NCI-H187 (cell line): ENCODE results near the gene ROBO3.
A peak's percentile ranks its signal among the peaks of the same experiment; 100 is the strongest.

Experiments used
- DNase-seq, 2 experiments: peaks; one replicate each; lab custom pipeline; 2025; lab: John Stamatoyannopoulos, UW

The ROBO3 gene

GRCh38 chr11:124846070-124846673 is 19.1 kb upstream of the ROBO3 start:
- no peak for DNase-seq

GRCh38 chr11:124859171-124859570 is 6.1 kb upstream of the ROBO3 start:
- DNase-seq, result no peak

GRCh38 chr11:124861670-124862069 is 3.6 kb upstream of the ROBO3 start:
- DNase-seq, result no peak

DNA sequence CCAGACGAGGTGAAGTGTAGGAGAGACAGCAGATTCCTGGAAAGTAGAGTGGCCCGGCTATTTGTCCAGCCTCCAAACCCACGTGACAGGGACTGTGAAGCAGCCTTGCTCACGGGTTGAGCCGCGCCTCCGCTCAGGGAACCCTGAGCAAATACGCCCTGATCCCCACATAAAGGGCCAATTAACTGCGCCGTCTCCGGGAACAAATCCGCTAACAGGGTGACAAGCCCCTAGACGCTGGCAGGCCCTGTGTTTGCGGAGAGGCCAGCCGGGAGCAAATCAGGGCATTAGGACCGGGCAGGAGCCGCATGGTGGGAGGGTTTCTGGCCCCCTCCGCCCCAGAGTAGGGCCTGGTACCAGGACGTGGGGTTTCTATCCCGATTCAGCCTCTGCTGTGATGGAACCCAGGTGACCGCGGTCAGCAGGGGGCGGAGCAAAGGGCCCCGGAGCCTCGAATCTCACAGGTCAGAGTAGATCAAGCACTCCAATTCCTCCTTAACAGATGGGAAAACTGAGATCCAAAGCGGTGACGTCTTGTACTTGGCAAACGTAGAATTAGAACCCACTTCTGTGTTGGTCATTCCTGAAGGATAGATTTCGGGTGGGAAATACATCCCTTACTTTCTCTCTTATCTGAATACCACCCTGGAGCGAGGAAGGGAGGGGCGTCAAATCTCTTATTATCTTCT is 2.0 kb upstream of the ROBO3 start:
- DNase-seq, result no peak

- no peak for DNase-seq
Observed at GRCh38 chr11:124863826-124864165, 1.4 kb upstream of the ROBO3 start.

GRCh38 chr11:124864176-124864891 is 898 bp upstream of the ROBO3 start:
- DNase-seq, result no peak

- DNase-seq, result no peak
Observed at GRCh38 chr11:124864892-124865180, 396 bp upstream of the ROBO3 start.

DNA sequence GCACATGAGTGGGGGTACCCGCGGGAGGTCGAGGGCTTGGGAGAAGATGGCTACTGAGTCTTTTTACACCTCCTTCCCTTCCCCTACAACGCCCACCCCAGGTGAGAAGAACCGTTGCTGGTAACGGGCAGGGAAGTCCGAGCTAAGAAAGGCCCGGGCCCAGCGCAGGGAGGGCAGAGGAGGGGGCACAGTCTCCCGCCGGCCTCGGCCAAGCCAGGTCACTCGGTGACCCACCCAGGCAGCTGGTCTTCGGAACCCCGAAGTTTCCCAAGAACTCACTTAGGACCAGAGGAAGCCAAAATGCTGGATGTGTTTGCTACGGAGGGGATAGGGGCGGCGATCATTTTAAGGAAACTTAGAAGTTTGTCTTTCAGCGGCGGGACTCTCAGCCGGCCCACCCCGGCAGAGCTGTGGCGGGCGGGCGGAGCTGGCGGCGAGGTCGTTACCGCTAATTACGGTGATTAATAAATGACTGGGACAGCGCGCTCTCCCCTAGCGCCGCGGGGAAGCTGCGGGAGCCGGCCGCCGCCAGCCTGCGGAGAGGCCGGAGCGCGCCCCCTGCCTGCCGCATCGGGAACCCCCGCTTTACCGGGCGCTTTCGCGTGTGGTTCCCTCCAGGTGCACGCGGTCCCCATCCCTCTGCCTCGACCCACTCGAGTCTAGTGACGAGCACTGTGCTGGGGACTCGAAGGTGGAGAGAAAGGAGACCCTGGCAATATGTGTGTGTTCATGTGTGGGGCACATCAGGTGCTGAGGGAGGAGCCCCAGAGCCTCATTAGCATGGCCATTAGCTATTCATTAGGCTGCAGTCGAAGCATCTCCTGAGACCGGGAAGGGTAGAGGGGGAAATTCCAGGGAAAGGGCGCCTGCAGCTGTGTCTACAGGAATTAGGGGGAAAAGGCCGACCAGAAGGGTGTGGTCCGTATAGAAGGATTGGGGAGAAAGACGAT is 945 bp downstream of the ROBO3 start:
- no peak for DNase-seq

DNA sequence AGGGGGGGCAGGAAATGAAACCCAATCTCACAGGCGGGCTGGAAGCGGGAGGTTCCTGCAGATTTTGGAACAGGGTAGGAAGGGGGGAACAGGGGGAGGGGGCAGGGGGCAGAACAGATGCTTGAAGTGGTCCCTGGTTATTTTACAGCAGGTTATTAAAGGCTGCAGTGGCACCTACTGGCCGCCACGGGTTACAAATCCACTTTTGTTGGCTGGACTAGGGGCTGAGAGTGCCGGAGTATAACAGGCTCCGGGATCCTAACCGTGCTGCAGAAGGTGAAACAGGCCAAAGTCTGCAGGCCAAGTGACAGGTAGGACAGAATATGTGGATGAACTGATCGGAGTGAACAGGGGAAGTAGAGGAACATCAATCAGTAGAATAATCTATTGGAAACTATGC is 2.5 kb downstream of the ROBO3 start:
- no peak for DNase-seq

- no peak for DNase-seq
Observed at GRCh38 chr11:124868331-124869274, 3.4 kb downstream of the ROBO3 start.

DNA sequence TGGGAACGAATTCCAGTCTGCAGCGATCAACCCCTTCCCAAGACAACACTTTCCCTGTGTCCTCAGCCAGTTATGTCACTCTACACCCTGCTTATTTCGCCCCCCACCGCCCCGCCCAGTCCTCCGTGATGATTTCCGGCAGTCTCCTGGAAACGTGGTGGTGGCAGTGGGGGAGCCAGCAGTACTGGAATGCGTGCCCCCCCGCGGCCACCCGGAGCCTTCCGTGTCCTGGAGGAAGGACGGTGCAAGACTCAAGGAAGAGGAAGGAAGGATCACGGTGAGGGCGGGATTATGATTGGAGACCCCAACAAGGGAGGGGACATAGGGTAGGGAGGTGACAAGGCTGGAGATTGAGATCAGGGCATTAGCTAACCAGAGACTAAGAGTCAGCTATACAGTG is 4.1 kb downstream of the ROBO3 start:
- no peak for DNase-seq

DNA sequence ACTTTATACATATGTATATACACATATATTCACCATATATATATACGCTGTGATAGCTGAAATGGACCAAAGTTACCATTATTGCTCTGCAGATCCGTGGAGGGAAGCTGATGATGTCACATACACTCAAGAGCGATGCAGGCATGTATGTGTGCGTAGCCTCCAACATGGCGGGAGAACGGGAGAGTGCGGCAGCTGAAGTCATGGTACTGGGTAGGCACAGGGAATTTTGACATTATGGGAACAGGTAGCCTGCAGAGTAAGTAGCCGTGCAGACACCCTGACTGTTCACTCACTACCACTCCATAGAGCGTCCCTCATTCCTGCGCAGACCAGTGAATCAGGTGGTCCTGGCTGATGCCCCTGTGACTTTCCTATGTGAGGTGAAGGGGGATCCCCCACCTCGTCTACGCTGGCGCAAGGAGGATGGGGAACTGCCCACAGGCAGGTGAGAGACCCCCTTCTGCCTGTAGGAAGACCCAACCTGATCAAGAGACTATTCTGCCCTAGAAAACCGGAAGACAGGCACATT is 4.7 kb downstream of the ROBO3 start:
- no peak for DNase-seq

DNA sequence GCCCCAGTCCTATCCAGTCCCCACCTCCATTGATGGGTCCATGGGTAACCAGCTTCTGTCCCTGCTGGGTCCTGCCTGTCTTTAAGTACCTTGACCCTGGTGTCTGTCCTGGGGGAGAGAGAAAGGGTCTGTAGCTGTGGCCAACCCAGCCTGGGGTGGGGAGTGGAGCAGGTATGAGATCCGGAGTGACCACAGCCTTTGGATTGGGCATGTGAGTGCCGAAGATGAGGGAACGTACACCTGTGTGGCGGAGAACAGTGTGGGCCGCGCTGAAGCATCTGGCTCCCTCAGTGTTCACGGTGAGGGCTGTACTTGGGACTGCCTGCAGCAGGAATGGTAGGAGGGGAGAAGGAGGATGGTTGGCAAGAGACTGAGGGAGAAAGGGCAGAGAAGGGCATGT is 5.2 kb downstream of the ROBO3 start:
- DNase-seq, result no peak

- DNase-seq, result no peak
Observed at GRCh38 chr11:124872280-124872679, 7.0 kb downstream of the ROBO3 start.

DNA sequence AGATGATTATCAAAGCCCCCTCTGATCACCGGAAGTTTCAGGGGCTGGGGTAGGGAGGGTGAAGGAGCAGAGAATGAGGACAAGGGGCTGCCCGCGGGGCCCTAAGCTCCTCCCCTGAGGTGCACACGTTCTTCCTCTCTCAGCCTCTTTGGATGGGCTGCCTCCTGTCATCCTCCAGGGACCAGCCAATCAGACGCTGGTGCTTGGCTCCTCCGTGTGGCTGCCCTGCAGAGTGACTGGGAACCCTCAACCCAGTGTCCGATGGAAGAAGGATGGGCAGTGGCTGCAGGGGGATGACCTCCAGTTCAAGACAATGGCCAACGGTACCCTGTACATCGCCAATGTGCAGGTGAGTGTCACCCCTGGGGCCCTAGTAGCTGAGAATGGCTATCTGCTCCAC is 7.5 kb downstream of the ROBO3 start:
- no peak for DNase-seq

GRCh38 chr11:124873951-124874350 is 8.7 kb downstream of the ROBO3 start:
- DNase-seq, result no peak

DNA sequence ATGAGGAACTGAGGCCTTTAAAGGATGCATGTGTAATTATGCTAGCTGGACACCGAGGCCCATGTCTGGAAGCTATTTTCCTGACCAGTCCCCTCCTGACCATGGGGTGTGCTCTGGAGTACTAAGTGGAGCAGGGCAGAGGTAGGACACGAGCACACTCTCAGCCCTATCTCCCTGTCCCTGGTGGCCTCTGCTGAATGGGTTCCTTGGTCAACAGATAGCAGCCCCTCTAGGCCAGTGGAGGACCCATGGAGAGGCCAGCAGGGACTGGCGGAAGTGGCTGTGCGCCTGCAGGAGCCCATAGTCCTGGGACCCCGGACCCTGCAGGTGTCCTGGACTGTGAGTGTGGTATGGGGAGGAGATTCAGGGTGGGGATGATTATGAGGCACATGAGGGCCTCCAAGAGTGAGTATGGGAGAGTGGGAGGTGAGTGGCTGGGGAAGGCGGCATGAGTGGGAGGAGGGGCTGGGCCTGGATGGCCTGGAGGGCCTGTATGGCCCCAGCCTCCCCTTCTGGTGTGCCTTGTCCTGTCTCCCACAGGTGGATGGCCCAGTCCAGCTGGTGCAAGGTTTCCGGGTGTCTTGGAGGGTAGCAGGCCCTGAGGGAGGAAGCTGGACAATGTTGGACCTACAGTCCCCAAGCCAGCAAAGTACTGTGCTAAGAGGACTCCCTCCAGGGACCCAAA is 9.5 kb downstream of the ROBO3 start:
- DNase-seq, result no peak

DNA sequence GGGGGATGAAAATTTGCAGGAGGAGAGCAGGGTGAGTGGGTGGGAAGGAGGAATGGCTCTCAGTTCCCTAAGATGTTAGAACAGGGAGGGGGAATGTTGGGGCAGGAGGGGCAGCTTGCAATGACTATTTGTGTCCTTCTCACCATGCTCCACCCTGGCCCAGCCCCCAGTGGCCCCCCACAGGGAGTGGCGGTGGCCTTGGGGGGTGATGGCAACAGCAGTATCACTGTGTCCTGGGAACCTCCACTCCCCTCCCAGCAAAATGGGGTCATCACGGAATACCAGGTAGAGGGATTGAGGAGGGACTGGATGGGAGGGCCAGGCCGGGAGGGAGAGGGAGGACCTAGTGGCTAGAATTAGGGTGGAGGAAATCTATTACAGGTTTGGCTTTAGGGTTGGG is 10.2 kb downstream of the ROBO3 start:
- no peak for DNase-seq

GRCh38 chr11:124875943-124876817 is 10.9 kb downstream of the ROBO3 start:
- DNase-seq, result peak in 1 of 2 experiments; percentile 8
